OCI-LY3 (cell line): ENCODE measurements around the gene PLCXD1.

ENCODE experiments used
- H2AFZ ChIP-seq: fragments of 200-600, 300-600 bp; shearing (Covaris generic); 2 replicates; pipeline ENCODE4 v1.6.0; 2014; ENCODE audit warnings: antibody characterized with exemption, low read depth, low read length
- H3K27ac ChIP-seq: fragments of 200-600, 300-600 bp; sonication (generic); 2 replicates; pipeline ENCODE4 v1.5.1; 2014; ENCODE audit warnings: mild to moderate bottlenecking, low read length, moderate library complexity, mixed read lengths
- H3K27me3 ChIP-seq: fragments of 200-600, 300-600 bp; sonication (generic); 2 replicates; pipeline ENCODE4 v1.6.1; 2014; ENCODE audit warnings: low read depth, low read length, mixed read lengths
- H3K36me3 ChIP-seq: fragments of 200-600, 300-600 bp; sonication (generic); replicated peaks from 2 replicates; pipeline ENCODE3; 2014; ENCODE audit warnings: low read depth, low read length, mixed read lengths
- H3K4me1 ChIP-seq: fragments of 300-600, 200-600 bp; sonication (generic); 2 replicates; pipeline ENCODE4 v1.6.1; 2014; ENCODE audit warnings: low read length, mixed read lengths
- H3K4me2 ChIP-seq: fragments of 200-600, 300-600 bp; sonication (generic); 2 replicates; pipeline ENCODE4 v1.6.1; 2014; ENCODE audit warnings: low read length, mixed read lengths
- H3K4me3 ChIP-seq: fragments of 300-600, 200-600 bp; sonication (generic); 2 replicates; pipeline ENCODE4 v1.5.1; 2014; ENCODE audit warnings: antibody characterized with exemption, mild to moderate bottlenecking, low read length, moderate library complexity
- H3K79me2 ChIP-seq: fragments of 300-600, 200-600 bp; shearing (Covaris generic); 2 replicates; pipeline ENCODE4 v1.6.1; 2014; ENCODE audit warnings: mild to moderate bottlenecking, low read length, mixed read lengths
- H3K9ac ChIP-seq: fragments of 300-600, 200-600 bp; shearing (Covaris generic); 2 replicates; pipeline ENCODE4 v1.6.0; 2014; ENCODE audit warnings: mild to moderate bottlenecking, low read length, moderate library complexity
- H3K9me3 ChIP-seq: fragments of 200-600, 300-600 bp; shearing (Covaris generic); 2 replicates; pipeline ENCODE4 v1.6.1; 2014; ENCODE audit warnings: low read length, mixed read lengths; ENCODE audit not compliant: insufficient read depth
- H4K20me1 ChIP-seq: fragments of 200-600, 300-600 bp; sonication (generic); 2 replicates; pipeline ENCODE4 v1.6.1; 2016; ENCODE audit warnings: low read length, mixed read lengths; ENCODE audit not compliant: insufficient read depth
- CTCF ChIP-seq: fragments of 200-600, 300-600 bp; sonication (generic); IDR thresholded peaks from 2 replicates; pipeline ENCODE4 v1.5.1; 2014; ENCODE audit warnings: antibody characterized with exemption, low read length, low read depth
- EZH2phosphoT487 ChIP-seq: fragments of 200-600 bp; shearing (Covaris generic); IDR thresholded peaks from 2 replicates; pipeline ENCODE4 v1.6.1; 2018; ENCODE audit warnings: antibody characterized with exemption, mixed run types, low read depth

PLCXD1 gene

GRCh38 chrX:264634-265455, 16.3 kb upstream of the PLCXD1 start:
- no peak overlapping the region for H3K4me2 ChIP-seq
- H3K4me1 ChIP-seq = peaks cover 19% of the 10 kb centered on the region
- H3K79me2 ChIP-seq = no peaks in the 10 kb centered on the region
- TF ChIP-seq EZH2phosphoT487 (no peak), CTCF (no peak)
- no peak overlapping the region for H3K4me3 ChIP-seq
- H3K27me3 ChIP-seq = no peaks in the 10 kb centered on the region
- no peak overlapping the region for H3K9ac ChIP-seq
- H3K27ac ChIP-seq = no peak overlapping the region
- no peak overlapping the region for H2AFZ ChIP-seq
- no peaks in the 10 kb centered on the region for H3K9me3 ChIP-seq
- H4K20me1 ChIP-seq = no peaks in the 10 kb centered on the region
- no peaks in the 10 kb centered on the region for H3K36me3 ChIP-seq

- Histone ChIP-seq H3K27me3 (no peaks in the 10 kb centered on the region), H3K9me3 (no peaks in the 10 kb centered on the region), H3K4me2 (no peak overlapping the region), H3K4me3 (no peak overlapping the region), H4K20me1 (no peaks in the 10 kb centered on the region), H3K79me2 (no peaks in the 10 kb centered on the region), H3K27ac (no peak overlapping the region), H3K4me1 (peaks cover 14% of the 10 kb centered on the region), H2AFZ (no peak overlapping the region), H3K9ac (no peak overlapping the region), H3K36me3 (no peaks in the 10 kb centered on the region)
- TF ChIP-seq EZH2phosphoT487 (no peak), CTCF (no peak)
These were observed 15.7 kb upstream of the PLCXD1 start for GRCh38 chrX:265502-265901.

GRCh38 chrX:267771-268261, 13.4 kb upstream of the PLCXD1 start:
- TF ChIP-seq EZH2phosphoT487 (no peak), CTCF (no peak)
- H3K27ac ChIP-seq = no peak overlapping the region
- no peak overlapping the region for H3K9ac ChIP-seq
- no peaks in the 10 kb centered on the region for H3K27me3 ChIP-seq
- H3K4me1 ChIP-seq = peaks cover 3% of the 10 kb centered on the region; the same call in 1 of the 2 replicates
- no peaks in the 10 kb centered on the region for H4K20me1 ChIP-seq
- H3K4me3 ChIP-seq = no peak overlapping the region
- H3K36me3 ChIP-seq = no peaks in the 10 kb centered on the region
- no peak overlapping the region for H3K4me2 ChIP-seq
- H3K79me2 ChIP-seq = no peaks in the 10 kb centered on the region
- no peak overlapping the region for H2AFZ ChIP-seq
- no peaks in the 10 kb centered on the region for H3K9me3 ChIP-seq

GRCh38 chrX:270848-271367, 10.3 kb upstream of the PLCXD1 start:
- no peaks in the 10 kb centered on the region for H3K9me3 ChIP-seq
- H3K4me2 ChIP-seq = no peak overlapping the region
- no peak overlapping the region for H3K4me3 ChIP-seq

More at GRCh38 chrX:270848-271367, 10.3 kb upstream of the PLCXD1 start:
- H3K36me3 ChIP-seq = no peaks in the 10 kb centered on the region
- TF ChIP-seq EZH2phosphoT487 (no peak), CTCF (no peak)
- no peaks in the 10 kb centered on the region for H4K20me1 ChIP-seq
- no peak overlapping the region for H2AFZ ChIP-seq
- H3K4me1 ChIP-seq = no peaks in the 10 kb centered on the region
- no peak overlapping the region for H3K9ac ChIP-seq
- no peak overlapping the region for H3K27ac ChIP-seq
- no peaks in the 10 kb centered on the region for H3K27me3 ChIP-seq
- H3K79me2 ChIP-seq = no peaks in the 10 kb centered on the region
